Stimulated activated CD4-positive, alpha-beta T cell treated with anti-CD3 and anti-CD28 coated beads, Interleukin-1b, Interleukin-23, amount 100 ng/mL, for 4 hours (primary cell): ENCODE measurements around the gene ANKRD40.

Source experiments
- DNase-seq, 2 donors: peaks; one replicate each; pipeline ENCODE4 v3.0.0-alpha.2; 2020; ENCODE audit warnings: low read depth in 2 of 2

Gene ANKRD40

DNA sequence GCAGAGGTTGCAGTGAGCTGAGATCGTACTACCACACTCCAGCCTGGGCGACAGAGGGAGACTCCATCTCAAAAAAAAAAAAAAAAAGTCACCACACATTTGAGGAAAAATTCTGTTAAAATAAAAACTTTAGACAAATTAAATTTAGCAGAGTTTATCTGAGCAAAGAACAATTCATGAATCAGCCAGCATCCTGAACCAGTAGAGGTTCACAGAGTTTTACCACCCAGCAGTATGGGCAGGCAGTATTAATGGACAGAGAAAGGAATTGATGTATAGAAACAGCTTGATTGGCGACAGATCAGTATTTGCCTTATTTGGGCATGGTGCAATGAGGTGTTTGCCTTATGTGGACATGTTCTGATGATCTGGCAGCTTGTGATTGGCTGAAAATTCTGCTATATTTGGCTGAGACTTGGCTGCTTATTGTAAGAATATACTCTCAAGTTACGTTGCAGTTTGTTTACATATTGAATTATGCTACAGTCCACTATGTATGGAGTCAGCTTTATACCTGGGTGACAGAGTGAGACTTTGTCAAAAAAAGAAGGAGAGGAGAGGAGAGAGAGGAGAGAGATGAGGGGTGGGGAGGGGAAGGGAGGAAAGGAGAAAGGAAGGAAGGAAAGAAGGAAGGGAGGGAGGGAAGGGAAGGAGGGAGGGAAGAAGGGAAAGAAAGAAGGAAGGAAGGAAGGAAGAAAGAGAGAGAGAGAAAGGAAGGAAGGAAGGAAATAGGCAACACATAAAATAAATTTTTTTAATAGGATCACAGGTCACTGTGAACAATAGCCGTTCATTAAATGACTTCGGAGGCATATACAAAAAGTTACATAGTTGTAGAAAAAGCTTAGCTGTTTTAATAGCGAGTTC, 58.4 kb downstream of the ANKRD40 start:
- no peak for DNase-seq

DNA sequence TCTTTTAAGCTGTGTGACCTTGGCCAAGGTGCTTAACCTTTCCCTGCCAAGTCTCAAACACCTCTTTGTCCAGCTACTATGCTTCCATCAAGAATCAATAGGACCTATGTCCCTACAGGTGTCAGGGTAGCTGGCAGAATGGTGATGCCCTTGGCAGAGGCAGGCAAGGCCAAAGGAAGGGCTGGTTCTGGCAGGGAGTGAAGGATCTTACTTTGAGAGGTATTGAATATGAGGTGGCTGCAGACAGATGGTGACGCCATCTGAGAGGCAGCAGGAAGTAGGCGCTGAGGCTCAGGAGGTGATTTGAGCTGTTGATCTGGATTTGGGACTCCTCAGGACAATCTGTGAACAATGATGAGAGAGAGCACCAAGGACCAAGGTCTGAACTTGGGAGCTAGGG, 60.5 kb downstream of the ANKRD40 start:
- no peak for DNase-seq

DNA sequence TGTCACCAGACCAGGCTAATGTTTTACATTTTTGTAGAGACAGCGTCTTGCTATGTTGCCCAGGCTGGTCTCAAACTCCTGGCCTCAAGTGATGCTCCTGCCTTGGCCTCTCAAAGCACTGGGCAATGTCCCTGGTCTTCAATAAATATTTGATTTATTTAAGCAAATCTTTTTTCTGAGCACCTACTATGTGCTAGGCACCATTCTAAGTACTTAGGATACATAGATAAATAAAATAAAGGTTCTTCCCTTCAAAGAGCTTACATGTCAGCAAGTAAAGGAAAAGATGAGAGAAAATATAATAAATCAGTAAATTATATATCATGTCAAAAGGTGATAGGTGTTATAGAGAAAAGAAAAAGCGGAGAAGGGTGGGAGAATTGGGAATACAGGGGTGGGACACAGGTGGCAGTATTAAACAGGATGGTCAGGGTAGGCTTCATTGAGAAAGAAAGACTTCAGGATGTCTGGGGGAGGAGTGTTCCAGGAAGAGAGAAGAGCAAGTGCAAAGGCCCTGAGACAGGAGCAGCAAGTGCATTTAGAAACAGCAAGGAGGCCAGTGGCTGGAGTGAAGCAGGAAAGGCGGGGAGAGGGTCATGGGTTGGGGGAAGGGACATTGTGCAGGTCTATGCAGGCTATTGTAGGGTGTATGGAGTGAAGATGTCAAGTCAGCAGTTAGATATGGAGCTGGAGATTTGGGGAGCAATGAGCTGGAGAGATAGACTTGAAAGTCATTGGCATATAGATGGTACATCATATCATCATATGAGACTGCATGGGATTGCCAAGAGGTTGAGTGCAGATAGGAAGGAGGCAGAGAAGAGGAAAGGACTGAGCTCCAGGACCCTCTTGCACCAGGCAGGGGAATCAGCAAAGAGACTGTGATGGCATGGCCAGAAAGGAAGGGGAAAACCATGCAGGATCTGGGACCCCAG, 61.7 kb downstream of the ANKRD40 start:
- DNase-seq = no peak
